ENCODE data around the gene GNAS-AS1.

GNAS-AS1 gene

DNA sequence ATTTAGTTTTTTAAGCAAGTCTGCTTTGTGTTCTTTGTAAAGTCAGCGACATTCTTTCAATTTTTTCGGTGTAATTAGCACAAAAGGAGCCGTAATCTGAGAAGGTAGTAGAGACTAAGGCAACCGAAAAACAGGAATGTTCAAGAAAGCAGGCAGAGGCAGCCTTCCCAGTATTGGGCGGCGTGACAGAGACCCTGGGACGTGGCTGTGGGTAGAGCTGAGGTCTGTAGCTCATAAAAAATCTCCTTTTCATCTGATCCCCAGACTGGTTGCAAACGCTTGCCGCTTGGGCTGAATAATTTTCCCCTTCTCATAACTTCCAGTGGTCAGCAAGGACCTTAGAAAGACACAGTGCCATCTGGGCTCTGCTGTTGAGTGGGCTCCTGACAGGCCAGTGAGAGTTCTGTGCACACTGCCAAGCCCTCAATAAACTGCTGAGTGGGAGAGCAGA lies 32.6 kb upstream of the GNAS-AS1 start:
- H3K27ac ChIP-seq, result no peak overlapping the region
- TF ChIP-seq, protein P1, sequence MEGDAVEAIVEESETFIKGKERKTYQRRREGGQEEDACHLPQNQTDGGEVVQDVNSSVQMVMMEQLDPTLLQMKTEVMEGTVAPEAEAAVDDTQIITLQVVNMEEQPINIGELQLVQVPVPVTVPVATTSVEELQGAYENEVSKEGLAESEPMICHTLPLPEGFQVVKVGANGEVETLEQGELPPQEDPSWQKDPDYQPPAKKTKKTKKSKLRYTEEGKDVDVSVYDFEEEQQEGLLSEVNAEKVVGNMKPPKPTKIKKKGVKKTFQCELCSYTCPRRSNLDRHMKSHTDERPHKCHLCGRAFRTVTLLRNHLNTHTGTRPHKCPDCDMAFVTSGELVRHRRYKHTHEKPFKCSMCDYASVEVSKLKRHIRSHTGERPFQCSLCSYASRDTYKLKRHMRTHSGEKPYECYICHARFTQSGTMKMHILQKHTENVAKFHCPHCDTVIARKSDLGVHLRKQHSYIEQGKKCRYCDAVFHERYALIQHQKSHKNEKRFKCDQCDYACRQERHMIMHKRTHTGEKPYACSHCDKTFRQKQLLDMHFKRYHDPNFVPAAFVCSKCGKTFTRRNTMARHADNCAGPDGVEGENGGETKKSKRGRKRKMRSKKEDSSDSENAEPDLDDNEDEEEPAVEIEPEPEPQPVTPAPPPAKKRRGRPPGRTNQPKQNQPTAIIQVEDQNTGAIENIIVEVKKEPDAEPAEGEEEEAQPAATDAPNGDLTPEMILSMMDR (conservative IDR thresholded peaks at IDR 0.05), result no peak

DNA sequence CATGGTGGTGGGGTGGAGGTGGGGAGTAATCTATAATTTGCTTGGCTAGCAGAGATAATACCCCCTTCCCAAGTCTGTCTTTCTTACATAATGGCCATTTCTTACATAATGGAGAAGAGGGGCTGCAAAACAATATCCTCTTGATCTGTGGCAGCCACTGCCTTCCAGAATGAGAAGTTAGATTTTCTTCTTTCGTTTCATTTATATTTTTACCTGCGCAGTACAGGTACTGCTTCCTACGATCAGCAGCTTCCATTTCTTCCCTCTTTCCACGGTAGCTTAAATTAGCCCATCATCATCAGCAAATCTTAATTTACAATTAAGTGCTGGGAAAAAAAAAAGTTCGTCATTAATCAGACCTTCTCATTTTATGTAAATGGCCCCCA lies 32.0 kb upstream of the GNAS-AS1 start:
- no peak overlapping the region for H3K27ac ChIP-seq
- TF ChIP-seq, protein P1 (conservative IDR thresholded peaks at IDR 0.05), result no peak

DNA sequence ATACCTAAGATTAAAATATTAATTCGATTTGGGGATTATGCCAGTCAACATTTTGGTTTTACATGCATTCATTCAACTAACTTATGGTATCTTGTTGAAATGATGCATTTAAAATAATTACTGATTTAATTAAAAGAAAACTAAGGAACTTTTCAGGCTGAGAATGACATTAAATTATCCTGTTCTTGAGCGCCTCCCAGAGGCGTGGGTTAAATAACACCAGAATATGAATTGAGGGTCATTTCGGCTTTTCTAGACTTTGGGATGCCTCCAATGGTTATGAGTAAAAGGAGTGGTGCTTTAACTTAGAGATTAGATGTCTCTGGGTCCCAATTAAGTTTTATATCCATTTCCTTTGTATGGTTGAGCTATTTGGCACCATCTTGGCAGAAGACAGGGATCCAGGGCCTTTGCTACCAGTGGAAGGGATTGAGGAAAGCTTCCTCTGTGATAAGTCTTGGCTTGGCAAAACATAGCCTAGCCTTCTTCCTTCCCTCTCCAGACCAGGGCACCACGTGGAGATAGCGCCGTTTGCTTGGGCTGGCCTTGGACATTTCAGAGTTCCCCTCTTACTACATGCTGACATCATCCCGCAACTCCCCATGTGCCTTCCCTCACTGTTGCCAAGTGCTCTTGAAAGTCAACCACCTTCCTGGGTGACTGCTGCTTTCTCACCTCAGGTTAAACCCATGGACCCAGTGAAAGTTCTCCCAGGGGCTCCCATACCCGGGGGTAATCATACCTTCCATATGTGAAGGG lies 30.5 kb upstream of the GNAS-AS1 start:
- H3K27ac ChIP-seq, result no peak overlapping the region
- TF ChIP-seq, protein P1 (conservative IDR thresholded peaks at IDR 0.05), result no peak

DNA sequence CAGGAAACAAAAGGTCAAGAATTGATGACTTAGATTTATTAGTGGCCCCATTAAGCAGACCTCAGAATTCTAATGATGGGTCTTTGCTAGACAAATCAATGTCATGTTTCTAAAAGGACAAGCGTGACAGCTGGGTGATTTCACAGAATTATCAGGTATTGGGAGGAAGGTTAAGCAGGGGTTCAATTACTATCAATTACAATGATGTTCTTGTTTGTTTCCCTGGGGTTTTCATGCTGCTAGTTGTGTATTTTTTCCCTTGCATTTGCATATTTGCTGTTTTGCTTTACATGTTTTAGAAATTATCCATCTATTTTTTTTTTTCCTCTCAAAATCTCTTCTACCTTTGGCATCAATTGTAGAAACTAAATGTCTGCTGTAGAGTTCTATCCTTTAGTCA lies 29.7 kb upstream of the GNAS-AS1 start:
- no peak overlapping the region for H3K27ac ChIP-seq
- TF ChIP-seq, protein P1 (conservative IDR thresholded peaks at IDR 0.05), result no peak

DNA sequence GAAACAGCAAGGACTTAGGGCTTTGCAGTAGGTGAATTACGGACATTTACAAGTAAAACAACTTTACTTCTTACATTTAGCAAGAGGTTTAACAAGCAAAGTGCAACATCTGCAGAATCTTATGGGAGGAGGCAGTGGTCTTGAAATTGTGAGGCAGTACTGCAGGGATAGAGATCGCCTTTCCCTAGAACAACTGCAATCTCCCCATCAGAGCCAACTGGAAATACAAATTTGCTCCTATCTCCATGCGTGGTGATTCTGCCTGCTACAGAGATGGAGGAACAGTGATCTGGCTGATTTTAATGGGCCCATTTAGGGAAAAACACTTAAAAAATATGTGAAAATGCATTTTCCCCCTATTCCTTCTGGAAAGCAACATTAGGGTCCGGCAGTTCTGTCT lies 27.7 kb upstream of the GNAS-AS1 start:
- H3K27ac ChIP-seq, result no peak overlapping the region
- TF ChIP-seq, protein P1 (conservative IDR thresholded peaks at IDR 0.05), result no peak

DNA sequence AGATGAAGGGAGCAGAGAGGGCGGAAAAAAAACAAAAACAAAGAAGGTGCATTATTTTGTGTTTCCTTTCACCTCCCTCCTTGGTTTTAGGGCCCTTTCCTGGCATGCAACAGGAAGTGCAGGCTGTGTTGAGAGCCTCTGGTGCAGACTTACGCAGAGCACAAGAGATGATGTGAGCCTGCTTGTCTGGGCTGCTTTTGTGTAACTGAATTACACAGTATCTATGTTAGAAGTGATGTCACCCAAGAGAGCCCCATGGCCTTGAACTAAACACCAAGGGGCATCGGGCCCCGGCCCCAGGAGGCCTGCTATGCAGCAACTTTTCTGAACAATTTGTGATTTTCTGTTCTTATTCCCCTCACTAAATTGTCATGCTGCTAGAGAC lies 27.3 kb upstream of the GNAS-AS1 start:
- no peak overlapping the region for H3K27ac ChIP-seq
- TF ChIP-seq, protein P1 (conservative IDR thresholded peaks at IDR 0.05), result no peak

DNA sequence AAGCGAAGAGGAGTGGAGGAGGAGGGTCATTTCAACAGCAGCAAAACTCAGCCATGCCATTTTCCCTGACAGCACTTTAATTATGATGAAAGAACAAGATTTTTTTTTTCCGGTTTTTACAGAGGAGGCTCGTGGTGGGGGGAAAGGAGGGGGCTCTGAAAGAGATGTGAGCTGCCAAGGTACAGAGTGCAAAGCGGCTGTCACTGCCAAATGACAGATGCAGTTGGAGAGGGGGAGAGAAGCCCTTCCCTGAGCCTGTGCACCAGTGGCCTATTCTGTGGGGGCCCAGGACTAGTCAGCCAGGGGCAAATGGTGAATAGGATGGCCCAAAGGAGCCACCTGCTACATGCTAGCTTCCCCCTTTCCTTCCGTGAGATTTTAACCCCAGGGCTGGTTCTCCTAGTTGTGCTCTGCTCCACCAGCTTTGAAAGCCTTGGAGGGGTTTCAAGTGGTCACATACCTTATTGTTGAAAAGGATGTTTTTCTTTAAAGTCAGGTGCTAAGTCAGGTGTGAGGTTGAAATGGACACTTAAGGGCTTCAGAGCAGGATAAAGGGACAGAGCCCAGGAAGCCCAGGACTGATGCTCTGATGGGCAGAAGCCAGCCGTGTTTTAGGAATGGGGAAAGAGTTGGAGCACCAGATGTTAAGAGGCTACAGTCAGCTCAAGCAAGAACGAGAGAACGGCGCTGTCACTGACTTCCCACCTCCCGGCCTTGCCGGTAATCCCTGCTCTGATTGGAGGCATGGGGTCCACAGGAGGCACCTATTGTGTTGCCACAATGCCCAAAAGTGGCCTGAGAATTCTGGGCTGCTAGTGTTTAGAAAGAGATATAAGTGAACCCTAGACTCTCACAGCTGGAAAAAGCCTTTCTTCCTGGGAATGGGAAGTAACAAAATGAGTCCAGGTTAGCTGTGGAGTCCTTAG lies 26.6 kb upstream of the GNAS-AS1 start:
- TF ChIP-seq, protein P1 (conservative IDR thresholded peaks at IDR 0.05), result no peak
- H3K27ac ChIP-seq, result no peak overlapping the region
